ENCODE measurements around the gene ABO.
"Not testable (repeated sequence)": the region's sequence is repeated elsewhere in the genome, so short reads cannot be mapped to it uniquely, and the experiment has no call there.

Gene ABO

GRCh38 chr9:133263557-133263956, 11.4 kb downstream of the ABO start:
- DNase-seq (ENCODE audit: low spot score) = no peak

- DNase-seq (ENCODE audit: low spot score) = no peak
Observed at GRCh38 chr9:133262226-133262625, 12.8 kb downstream of the ABO start.

DNA sequence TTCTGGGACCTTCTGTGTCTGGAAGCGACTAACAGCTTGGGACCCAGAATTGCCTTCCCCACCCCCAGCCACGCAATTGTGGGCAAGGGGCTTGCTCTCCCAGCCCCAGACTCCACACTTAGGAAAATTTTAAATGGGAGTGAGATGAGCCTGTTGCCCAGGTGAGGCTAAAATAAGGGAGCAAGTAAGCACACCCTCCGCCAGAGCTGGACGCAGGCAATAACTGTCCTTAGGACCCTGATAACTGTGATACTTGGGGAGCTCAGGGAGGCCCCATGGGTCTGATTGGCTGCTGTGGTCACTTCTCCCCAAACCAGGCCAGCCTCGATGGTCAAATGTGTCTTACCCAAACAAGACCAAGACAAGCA, 13.3 kb downstream of the ABO start:
- no peak for DNase-seq (ENCODE audit: low spot score)

DNA sequence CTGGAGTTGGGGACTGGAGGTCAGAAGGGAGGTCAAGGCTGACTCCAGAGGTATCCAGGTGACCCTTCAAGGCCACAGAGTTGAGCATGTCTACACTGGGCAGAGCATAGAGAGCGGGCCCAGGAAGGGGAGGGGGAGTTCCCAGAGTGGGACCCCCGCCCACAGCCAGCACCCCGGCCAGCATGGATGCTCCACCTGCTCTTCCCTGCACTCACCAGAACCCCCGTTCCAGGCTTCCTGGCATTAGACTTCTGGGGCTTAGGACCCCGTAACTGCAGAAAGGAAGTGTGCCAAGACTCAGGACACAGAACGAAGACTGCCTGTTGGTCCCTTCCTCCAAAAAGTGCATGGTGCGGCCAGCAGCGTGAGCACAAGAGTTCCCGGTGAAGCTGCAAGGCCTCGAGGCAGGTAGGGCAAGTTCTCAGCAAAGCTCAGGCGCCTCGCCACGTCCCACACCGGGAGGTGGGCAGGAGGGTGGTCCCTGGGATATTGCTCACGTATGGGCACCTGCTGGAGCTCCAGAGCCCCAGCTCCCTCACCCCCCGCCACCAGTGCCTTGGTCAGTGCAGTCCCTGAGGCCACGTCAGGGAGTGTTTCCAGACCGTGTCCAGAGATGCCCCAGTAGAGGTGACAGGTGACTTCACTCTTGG, 13.8 kb downstream of the ABO start:
- no peak for DNase-seq (ENCODE audit: low spot score)

DNA sequence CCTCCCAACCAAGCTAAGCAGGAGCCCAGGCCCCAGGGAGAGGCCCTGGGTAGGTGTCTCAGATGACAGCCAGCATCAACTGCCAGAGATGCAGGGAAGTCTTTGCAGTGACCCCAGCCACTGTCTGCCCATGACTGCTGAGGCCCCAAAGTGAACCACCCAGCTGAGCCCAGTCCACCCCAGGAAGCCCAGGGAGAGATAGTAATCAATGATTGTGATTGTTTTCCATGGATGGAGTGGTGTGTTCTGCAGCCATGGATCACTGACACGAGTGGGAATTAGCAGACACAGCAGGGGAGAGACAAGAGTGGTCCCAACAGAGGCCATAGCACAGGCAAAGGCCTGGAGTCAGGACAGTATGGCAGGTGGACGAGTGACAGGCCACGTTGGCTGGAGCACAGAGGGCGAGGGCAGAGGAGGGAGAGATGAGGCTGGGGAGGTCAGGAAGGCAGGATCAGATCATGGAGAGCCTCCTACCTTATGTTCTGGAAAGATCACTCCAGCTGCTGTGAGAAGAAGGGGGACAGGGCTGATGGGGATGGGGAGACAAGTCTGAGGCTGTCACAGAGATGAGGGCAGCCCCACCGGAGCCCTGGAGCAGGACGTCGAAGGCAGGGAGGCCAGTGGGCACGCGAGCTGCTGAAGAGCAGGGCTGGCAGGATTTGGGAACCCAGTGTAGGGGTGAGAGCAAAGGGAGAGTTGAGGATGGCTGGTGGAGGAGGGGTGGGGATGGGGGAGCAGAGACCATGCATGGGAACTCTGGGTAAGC, 14.5 kb downstream of the ABO start:
- DNase-seq (ENCODE audit: low spot score) = no peak

DNA sequence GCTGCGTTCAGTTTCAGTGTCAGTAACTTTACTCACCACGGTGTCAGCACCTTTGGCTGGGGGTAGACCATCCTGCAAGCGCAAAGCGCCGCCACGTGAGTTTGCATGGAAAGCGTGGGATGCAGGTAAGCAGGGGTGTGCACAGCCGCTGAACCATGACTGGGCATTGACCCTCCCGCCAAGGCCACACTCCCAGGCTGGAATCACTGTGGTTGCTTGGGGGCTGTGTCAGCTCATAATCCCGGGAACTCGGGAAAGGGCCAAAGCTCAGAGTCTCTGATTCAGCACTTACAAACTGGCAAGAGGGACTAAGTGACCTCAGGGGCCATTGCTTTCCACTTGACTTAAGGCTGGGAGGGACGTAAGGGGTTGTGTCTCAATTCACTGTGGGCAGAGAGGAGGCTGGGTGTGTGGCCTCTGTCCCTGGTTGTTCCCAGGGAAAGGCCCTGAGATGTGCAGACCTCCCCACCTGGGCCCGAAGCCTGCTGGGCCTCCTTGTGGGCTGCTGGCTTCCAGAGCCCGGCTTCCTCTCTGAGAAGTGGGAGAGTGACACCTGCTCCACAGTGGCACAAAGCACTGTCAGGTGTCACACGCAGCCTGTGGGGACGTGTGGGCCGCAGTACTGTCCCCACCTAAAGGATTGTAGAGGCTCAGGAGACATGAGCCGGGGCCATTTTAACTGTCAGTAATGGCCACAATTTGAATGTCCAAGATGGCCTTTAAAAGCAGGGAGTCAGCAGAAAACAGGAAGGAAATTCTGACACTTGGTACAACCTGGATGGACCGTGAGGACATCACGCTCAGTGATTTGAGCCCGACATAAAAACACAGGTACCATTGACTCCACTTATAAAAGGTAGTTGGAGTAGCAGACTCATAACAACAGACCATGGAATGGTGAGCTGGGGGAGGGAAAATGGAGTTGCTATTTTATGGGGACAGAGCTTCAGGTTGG, 16.7 kb downstream of the ABO start:
- DNase-seq (ENCODE audit: low spot score) = no peak

- no peak for DNase-seq (ENCODE audit: low spot score)
Observed at GRCh38 chr9:133257465-133257956, 17.5 kb downstream of the ABO start.

GRCh38 chr9:133256686-133257091, 18.3 kb downstream of the ABO start:
- DNase-seq (ENCODE audit: low spot score) = no peak

- DNase-seq (ENCODE audit: low spot score) = no peak
Observed at GRCh38 chr9:133256136-133256461, 18.9 kb downstream of the ABO start.

GRCh38 chr9:133255371-133256135, 19.4 kb downstream of the ABO start:
- no peak for DNase-seq (ENCODE audit: low spot score)

DNA sequence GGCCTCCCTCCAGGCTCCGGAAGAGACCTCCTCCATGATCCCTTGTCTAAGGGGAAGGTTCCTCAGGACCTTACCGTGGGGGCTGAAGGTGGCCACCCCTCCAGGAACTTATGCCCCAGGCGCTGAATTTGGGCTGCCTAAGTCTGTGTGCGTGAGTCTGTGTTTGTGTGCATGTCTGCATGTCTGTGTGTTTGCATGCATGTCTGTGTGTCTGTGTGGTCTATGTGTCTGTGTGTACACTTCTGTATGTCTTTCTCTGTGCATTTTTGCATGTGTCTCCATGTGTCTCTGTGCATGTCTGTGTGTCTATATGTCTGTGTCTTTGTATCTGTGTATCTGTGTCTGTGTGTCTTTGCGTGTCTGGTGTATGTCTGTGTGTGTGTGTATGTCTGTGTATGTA, 20.5 kb downstream of the ABO start:
- DNase-seq (ENCODE audit: low spot score) = no peak

GRCh38 chr9:133253268-133253667, 21.7 kb downstream of the ABO start:
- DNase-seq (ENCODE audit: low spot score) = no peak

GRCh38 chr9:133252301-133253020, 22.5 kb downstream of the ABO start:
- DNase-seq (ENCODE audit: low spot score) = no peak

DNA sequence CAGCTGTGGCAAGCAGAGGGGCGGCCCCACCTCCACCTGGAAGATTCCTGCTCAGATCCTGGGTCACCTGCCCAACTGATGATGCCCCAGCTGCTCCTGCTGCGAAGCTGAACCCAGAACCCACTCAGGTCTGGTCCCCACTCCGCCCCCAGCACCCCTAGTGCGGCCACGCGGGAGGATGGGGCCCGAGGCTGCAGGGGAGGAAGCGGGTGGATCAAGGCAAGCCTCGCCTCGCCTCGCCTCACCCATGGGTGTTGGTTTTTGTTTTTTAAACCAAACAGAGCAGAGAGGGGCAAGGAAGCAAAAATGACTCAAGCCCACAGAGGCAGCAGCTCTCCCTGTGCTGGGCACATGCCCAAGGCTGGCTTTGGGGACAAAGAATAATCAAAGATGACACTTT, 23.2 kb downstream of the ABO start:
- DNase-seq (ENCODE audit: low spot score) = no peak

- DNase-seq (ENCODE audit: low spot score) = not testable (repeated sequence)
Observed at GRCh38 chr9:133251221-133251620, 23.8 kb downstream of the ABO start.

DNA sequence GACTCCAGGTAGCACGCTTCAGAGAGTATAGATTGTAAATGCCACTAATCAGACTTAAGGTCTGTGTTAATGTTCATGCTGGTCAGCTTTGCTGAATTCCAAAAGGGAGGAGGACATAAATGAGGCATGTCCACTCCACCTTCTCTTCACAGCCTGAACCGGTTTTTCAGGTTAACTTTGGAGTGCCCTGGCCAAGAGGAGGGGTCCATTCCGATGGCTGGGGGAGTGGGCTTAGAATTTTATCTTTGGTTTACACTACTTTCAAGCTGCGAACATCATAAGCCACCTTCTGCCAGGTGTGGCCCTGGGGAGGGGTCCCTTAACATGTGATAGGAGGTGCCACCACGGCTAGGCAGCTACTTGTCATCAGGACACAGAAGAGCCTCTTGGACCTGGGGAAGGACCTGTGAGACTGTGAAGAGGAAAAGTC, 24.2 kb downstream of the ABO start:
- DNase-seq (ENCODE audit: low spot score) = no peak

GRCh38 chr9:133249337-133249736, 25.7 kb downstream of the ABO start:
- DNase-seq (ENCODE audit: low spot score) = no peak

DNA sequence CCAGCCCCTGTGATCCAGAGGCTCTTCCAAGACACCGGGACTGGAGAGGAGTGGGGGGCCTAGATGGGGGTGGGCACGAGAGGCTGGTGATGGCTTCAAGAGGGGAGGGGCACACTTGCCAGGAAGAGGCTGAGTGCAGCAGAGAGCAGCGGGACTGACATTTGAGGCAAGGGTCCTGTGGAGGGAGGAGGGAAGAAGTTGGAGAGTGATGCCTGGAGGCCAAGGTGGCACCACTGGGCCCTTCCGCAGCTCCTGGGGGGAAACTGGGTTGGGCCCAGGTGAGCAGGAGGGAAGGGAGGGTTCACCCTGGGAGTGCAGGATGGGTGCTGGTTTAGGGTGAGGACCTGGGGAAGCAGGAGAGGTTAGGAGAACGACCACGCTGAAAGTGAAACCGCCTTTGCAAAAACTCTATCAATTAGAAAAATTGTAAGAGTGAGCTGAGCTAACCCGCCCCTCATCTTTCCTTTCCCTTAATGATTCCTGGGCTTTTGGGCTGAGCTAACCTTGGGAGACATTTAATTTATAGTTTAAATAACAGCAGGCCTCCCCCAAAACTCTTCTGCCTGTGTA, 26.2 kb downstream of the ABO start:
- no peak for DNase-seq (ENCODE audit: low spot score)

- no peak for DNase-seq (ENCODE audit: low spot score)
Observed at GRCh38 chr9:133247632-133248031, 27.4 kb downstream of the ABO start.

DNA sequence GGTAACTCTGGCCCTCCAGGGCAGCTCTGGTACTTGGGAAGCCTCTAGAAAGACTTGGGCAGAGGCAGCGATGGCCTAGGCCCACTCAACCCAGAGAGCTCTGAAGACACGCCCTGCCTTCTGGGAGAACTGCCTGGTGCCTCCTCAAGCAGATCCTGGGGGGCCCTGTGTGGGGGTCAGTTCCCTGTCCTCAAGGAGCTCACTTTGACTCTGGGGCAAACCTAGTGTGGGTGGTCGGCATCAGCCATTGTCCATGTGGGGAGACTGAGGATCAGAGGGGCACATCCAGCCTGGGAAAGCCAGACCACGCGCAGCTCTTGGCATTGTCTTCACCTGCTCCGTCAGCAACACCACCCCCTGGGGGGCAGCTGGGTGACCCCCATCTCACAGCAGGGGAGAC, 28.0 kb downstream of the ABO start:
- DNase-seq (ENCODE audit: low spot score) = no peak

DNA sequence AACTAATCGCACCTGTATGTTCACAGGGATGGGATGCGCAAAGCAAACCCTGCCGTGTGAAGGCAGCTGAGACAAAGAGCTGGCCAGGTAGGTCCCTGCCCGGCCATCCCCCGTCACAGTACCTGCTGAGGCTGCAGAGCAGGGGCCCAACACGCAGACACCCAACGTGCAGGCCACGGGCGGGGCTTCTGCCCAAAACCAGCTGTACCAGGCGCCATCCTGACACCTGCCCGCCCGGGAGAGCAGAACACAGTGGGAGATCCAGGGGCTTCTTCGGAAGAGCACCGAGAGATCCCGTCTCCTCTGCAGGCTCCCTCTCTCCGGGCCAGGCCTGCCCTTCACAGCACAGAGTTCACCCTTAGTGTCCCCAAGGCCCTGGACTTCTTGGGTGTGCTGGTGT, 28.4 kb downstream of the ABO start:
- DNase-seq (ENCODE audit: low spot score) = no peak
